Ovary (tissue), 9 donors: Measurements from ENCODE around the gene FOXN1. TPM values are rescaled to one million over a fixed set of nuclear protein-coding genes. Genes with fewer than 3 reads are reported as not detected.

Source experiments
- DNase-seq, 5 donors: peaks; one replicate each; pipeline ENCODE4 v3.0.0-alpha.2; 2019 to 2020
- H3K27ac ChIP-seq, 2 donors: fragments of 200-600 bp; one replicate each; pipeline versions ENCODE4 v1.5.1 to v1.8.0; 2019 to 2022
- H3K27me3 ChIP-seq: fragments of 200-600 bp; one replicate; pipeline ENCODE4 v1.8.0; 2022
- H3K36me3 ChIP-seq: fragments of 200-600 bp; sonication (generic); one replicate; pipeline ENCODE4 v1.5.1; 2019
- H3K4me1 ChIP-seq: one replicate; pipeline ENCODE4 v1.8.1; 2013; ENCODE audit warnings: mild to moderate bottlenecking, moderate library complexity; ENCODE audit not compliant: insufficient read depth
- H3K4me3 ChIP-seq: fragments of 200-600 bp; sonication (generic); one replicate; pipeline ENCODE4 v1.5.1; 2017
- H3K9me3 ChIP-seq, 2 donors: fragments of 200-600 bp in 1 of 2; sonication (generic) in 1 of 2; one replicate each; pipeline versions ENCODE4 v1.5.1 to v1.8.1; 2013 to 2019; ENCODE audit warnings: mild to moderate bottlenecking in 1 of 2, moderate library complexity in 1 of 2
- CTCF ChIP-seq, 3 donors: fragments of 450-650 bp in 2 of 3; fragments of 200-600 bp in 1 of 3; IDR thresholded peaks; one replicate each; pipeline versions ENCODE4 v1.5.1 to v1.8.0; 2016 to 2022; ENCODE audit warnings: antibody characterized with exemption in 3 of 3, mild to moderate bottlenecking in 1 of 3
- EP300 ChIP-seq: sonication (generic); formaldehyde crosslinking; IDR thresholded peaks from one replicate; pipeline ENCODE4 v1.6.1; 2017; ENCODE audit warnings: antibody characterized with exemption
- POLR2A ChIP-seq: fragments of 450-650 bp; IDR thresholded peaks from one replicate; pipeline ENCODE4 v1.6.1; 2017; ENCODE audit warnings: antibody characterized with exemption, mild to moderate bottlenecking, moderate library complexity
- WGBS, 3 donors: extraction: QIAGEN DNeasy Blood & Tissue Kit in 1 of 3; methylation state at CpG; one replicate each; pipeline versions ENCODE4 v1.1.5 to v1.1.7; 2013 to 2017; 5-methylcytosine and 5-hydroxymethylcytosine counted together
- intact Hi-C, 4 donors: fragments of 100-400 bp; cut with DNase I; formaldehyde crosslinking; loops; one replicate each; pipeline versions ENCODE4 v1.11.0 to v1.15.1; 2022 to 2023
- polyA plus RNA-seq, 2 donors: library from polyadenylated mRNA; stranded (reverse); fragments of 200-250 nt in 1 of 2; fragments of 350-450 nt in 1 of 2; fragmentation: Illumina TruSeq in 1 of 2; extraction: RNeasy Lipid Tissue Mini Kit (QIAGEN cat#74804) in 1 of 2; gene quantifications; one replicate each; pipeline ENCODE4 v1.2.3, GENCODE V29; 2013 to 2014
- total RNA-seq, 7 donors: library from RNA; depleted of rRNA in 2 of 7; stranded (reverse); fragments of >200 nt in 2 of 7; fragmentation: NEBNext Ultra II Directional in 3 of 7; extraction: Animal tissue kit (Norgen Biotek cat#: 25700) in 3 of 7; gene quantifications; one replicate each; pipeline versions ENCODE4 v1.1.0 to v1.2.4, GENCODE V29; 2016 to 2023
- donor health status: DM: no; HTN: no; CAD: no; lungs with moderate emphysema.
- donor health status: DM: no; HTN: no; CAD: no.
- donor health status: Bipolar disorder and iron deficiency.
- donor health status: DM: yes; HTN: yes; CAD: no.
- donor health status: DM: no; HTN: no; CAD: no.
- donor health status: DM: yes; HTN: yes; CAD: no.

Gene FOXN1
- total and polyA plus RNA-seq, 9 donors = not detected

GRCh38 chr17:28547096-28547622 is 41.0 kb downstream of the FOXN1 start:
- Histone ChIP-seq H3K4me3 (no peak overlapping the region), H3K36me3 (no peaks in the 10 kb centered on the region), H3K27me3 (no peaks in the 10 kb centered on the region), H3K4me1 (peaks cover 6% of the 10 kb centered on the region), H3K9me3 (no peaks in the 10 kb centered on the region), H3K27ac (no peak overlapping the region)
- no peak for TF ChIP-seq CTCF (IDR thresholded peaks at IDR 0.05)
- no peak for TF ChIP-seq EP300
- no peak for TF ChIP-seq POLR2A
- no peak for DNase-seq
- WGBS, 3 donors = 85 to 94% (median 89%) methylated on average over 14 of the region's 14 CpGs
- intact Hi-C loops = no loop called here

DNA sequence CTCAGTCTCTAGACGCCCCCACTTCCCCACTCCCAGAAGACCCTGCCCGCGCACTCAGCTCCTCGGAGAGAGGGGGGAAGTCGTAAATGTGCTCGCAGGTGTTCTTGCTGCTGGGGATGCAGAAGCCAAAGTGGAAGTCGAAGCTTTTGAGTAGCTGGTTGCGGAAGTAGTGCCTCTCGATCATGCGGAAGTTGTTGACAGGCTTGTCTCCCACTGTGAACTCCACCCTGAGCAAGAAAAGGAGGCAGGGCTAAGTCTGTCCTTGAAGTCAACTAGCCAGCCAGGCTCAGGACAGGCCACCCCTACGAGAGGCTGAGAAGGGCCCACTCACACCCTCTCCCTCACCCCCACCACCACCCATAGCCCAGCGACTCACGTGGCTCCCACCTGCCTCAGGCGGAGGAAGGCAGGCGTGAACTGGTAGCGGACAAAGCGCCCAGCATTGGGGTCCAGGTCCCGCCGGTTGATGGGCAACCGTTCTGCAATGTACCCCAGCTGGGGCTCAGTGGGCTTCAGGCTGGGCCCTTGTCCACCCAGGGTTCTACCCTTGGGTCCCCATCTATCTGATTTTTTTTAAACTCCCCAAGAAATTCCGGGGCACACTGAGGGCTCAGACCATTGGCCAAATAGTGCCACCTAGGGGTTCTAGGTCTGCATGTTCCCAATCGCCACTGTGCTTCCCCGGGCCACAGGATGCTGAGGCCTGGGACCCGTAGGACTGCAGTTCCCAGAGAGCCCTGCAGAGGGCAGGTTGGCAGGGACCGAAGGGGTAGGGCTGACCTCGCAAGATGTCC is 41.7 kb downstream of the FOXN1 start:
- peak; percentile 44 to 80 (median 70) for DNase-seq
- TF ChIP-seq POLR2A = no peak
- TF ChIP-seq EP300 = no peak
- peak; percentile 42 to 61 (median 58) for TF ChIP-seq CTCF (IDR thresholded peaks at IDR 0.05)
- intact Hi-C loops = no loop called here

GRCh38 chr17:28548417-28549130 is 42.4 kb downstream of the FOXN1 start:
- H3K27ac ChIP-seq = no peak overlapping the region
- TF ChIP-seq CTCF (IDR thresholded peaks at IDR 0.05) = no peak
- TF ChIP-seq POLR2A = no peak
- no peak for TF ChIP-seq EP300
- WGBS, 3 donors = 85 to 90% (median 89%) methylated on average over 6 of the region's 6 CpGs
- H3K36me3 ChIP-seq = no peaks in the 10 kb centered on the region
- H3K4me3 ChIP-seq = no peak overlapping the region
- no peak for DNase-seq
- no peaks in the 10 kb centered on the region for H3K27me3 ChIP-seq
- H3K9me3 ChIP-seq = no peaks in the 10 kb centered on the region
- peaks cover 6% of the 10 kb centered on the region for H3K4me1 ChIP-seq
- intact Hi-C loops = no loop called here

More for the DNA sequence above, 41.7 kb downstream of the FOXN1 start:
- H3K27ac ChIP-seq = no peak overlapping the region
- H3K27me3 ChIP-seq = no peaks in the 10 kb centered on the region
- no peaks in the 10 kb centered on the region for H3K36me3 ChIP-seq
- peaks cover 6% of the 10 kb centered on the region for H3K4me1 ChIP-seq
- H3K4me3 ChIP-seq = no peak overlapping the region
- H3K9me3 ChIP-seq = no peaks in the 10 kb centered on the region
- WGBS, 3 donors = 73 to 74% (median 74%) methylated on average over 26 of the region's 26 CpGs

GRCh38 chr17:28549236-28550132 is 43.3 kb downstream of the FOXN1 start:
- WGBS, 3 donors = 80 to 93% (median 91%) methylated on average over 3 of the region's 3 CpGs
- H3K36me3 ChIP-seq = no peaks in the 10 kb centered on the region
- H3K27me3 ChIP-seq = no peaks in the 10 kb centered on the region
- TF ChIP-seq EP300 (no peak), CTCF (IDR thresholded peaks at IDR 0.05) (no peak), POLR2A (no peak)
- intact Hi-C loops = no loop called here
- no peak overlapping the region for H3K4me3 ChIP-seq
- no peak for DNase-seq
- H3K4me1 ChIP-seq = peaks cover 6% of the 10 kb centered on the region
- no peak overlapping the region for H3K27ac ChIP-seq
- no peaks in the 10 kb centered on the region for H3K9me3 ChIP-seq
